HEK293 (cell line): ENCODE measurements around the gene RFPL1.

Experiments used
- CTCF ChIA-PET: fragments of 350-600 bp; formaldehyde crosslinking; extraction: SDS; loops from one replicate; lab custom pipeline; 2021; ENCODE audit warnings: antibody characterized with exemption; lab: Yijun Ruan, JAX
- POLR2A ChIA-PET: fragments of 300-600 bp; formaldehyde crosslinking; extraction: SDS; loops from one replicate; lab custom pipeline; 2020; ENCODE audit warnings: antibody characterized with exemption, inconsistent platforms; lab: Yijun Ruan, JAX
- H3K27ac ChIP-seq: fragments of 200-500 bp; sonication (Bioruptor generic); 2 replicates; pipeline ENCODE4 v1.5.1; 2014; ENCODE audit warnings: low read depth, low read length, control low read depth, inconsistent platforms; ENCODE audit errors: extremely low read depth
- H3K36me3 ChIP-seq, 2 experiments: fragments of 200-500 bp in 1 of 2; sonication (Bioruptor generic) in 1 of 2; 1 replicate in 1 of 2; 2 replicates in 1 of 2; pipeline ENCODE4 v1.5.1; 2014 to 2017; ENCODE audit warnings: inconsistent platforms in 2 of 2, low read length in 2 of 2; ENCODE audit not compliant: control insufficient read depth in 2 of 2, insufficient read depth in 1 of 2
- H3K4me1 ChIP-seq: fragments of 200-500 bp; sonication (Bioruptor generic); 2 replicates; pipeline ENCODE4 v1.5.1; 2014; ENCODE audit warnings: mild to moderate bottlenecking, low read length, inconsistent platforms; ENCODE audit not compliant: control insufficient read depth, insufficient read depth
- H3K4me3 ChIP-seq: 2 replicates; pipeline ENCODE4 v1.5.1; 2011; ENCODE audit warnings: low read depth, mild to moderate bottlenecking, control low read depth, low read length, moderate library complexity
- H3K9me3 ChIP-seq: fragments of 200-500 bp; sonication (Bioruptor generic); 2 replicates; pipeline ENCODE4 v1.5.1; 2014; ENCODE audit warnings: low read depth, low read length, inconsistent platforms; ENCODE audit not compliant: control insufficient read depth, insufficient read depth
- BCL6B ChIP-seq: fragments of 450-650 bp; formaldehyde crosslinking; IDR thresholded peaks from 2 replicates; pipeline ENCODE4 v1.5.1; 2017; ENCODE audit warnings: missing biosample characterization, missing genetic modification characterization
- GLIS1 ChIP-seq: fragments of 450-650 bp; formaldehyde crosslinking; IDR thresholded peaks from 2 replicates; pipeline ENCODE4 v1.5.1; 2016; ENCODE audit warnings: missing biosample characterization, missing genetic modification characterization
- KLF1 ChIP-seq: fragments of 450-650 bp; formaldehyde crosslinking; IDR thresholded peaks from 2 replicates; pipeline ENCODE4 v1.5.1; 2016; ENCODE audit warnings: missing biosample characterization, missing genetic modification characterization
- PRDM10 ChIP-seq: fragments of 450-650 bp; formaldehyde crosslinking; IDR thresholded peaks from 2 replicates; pipeline ENCODE4 v1.5.1; 2016; ENCODE audit warnings: missing biosample characterization, missing genetic modification characterization
- SCRT2 ChIP-seq: fragments of 450-650 bp; formaldehyde crosslinking; IDR thresholded peaks from 2 replicates; pipeline ENCODE4 v1.5.1; 2016; ENCODE audit warnings: missing biosample characterization, missing genetic modification characterization
- SP2 ChIP-seq: fragments of 450-650 bp; formaldehyde crosslinking; IDR thresholded peaks from 2 replicates; pipeline ENCODE4 v1.5.1; 2016; ENCODE audit warnings: missing biosample characterization, missing genetic modification characterization
- TRIM28 ChIP-seq: IDR thresholded peaks from 2 replicates; pipeline ENCODE4 v1.6.1; 2011; ENCODE audit warnings: low read length, control low read depth, borderline replicate concordance
- ZBTB8A ChIP-seq: fragments of 450-650 bp; formaldehyde crosslinking; IDR thresholded peaks from 2 replicates; pipeline ENCODE4 v1.5.1; 2016; ENCODE audit warnings: missing biosample characterization, missing genetic modification characterization
- ZFP41 ChIP-seq: fragments of 450-650 bp; formaldehyde crosslinking; IDR thresholded peaks from 2 replicates; pipeline ENCODE4 v1.5.1; 2016; ENCODE audit warnings: missing biosample characterization, missing genetic modification characterization, borderline replicate concordance
- ZNF146 ChIP-seq: fragments of 450-650 bp; formaldehyde crosslinking; IDR thresholded peaks from 2 replicates; pipeline ENCODE4 v1.5.1; 2016; ENCODE audit warnings: missing biosample characterization, missing genetic modification characterization
- ZNF155 ChIP-seq: fragments of 450-650 bp; formaldehyde crosslinking; IDR thresholded peaks from 2 replicates; pipeline ENCODE4 v1.5.1; 2016; ENCODE audit warnings: missing biosample characterization, missing genetic modification characterization
- ZNF37A ChIP-seq: fragments of 450-650 bp; IDR thresholded peaks from 2 replicates; pipeline ENCODE4 v1.5.1; 2018; ENCODE audit warnings: missing biosample characterization, missing genetic modification characterization
- ZNF48 ChIP-seq: fragments of 450-650 bp; formaldehyde crosslinking; IDR thresholded peaks from 2 replicates; pipeline ENCODE4 v1.5.1; 2016; ENCODE audit warnings: missing biosample characterization, missing genetic modification characterization
- ZNF510 ChIP-seq: fragments of 450-650 bp; formaldehyde crosslinking; IDR thresholded peaks from 2 replicates; pipeline ENCODE4 v1.5.1; 2018; ENCODE audit warnings: mild to moderate bottlenecking, missing genetic modification characterization, missing biosample characterization; ENCODE audit not compliant: insufficient replicate concordance
- ZNF521 ChIP-seq: fragments of 450-650 bp; formaldehyde crosslinking; IDR thresholded peaks from 2 replicates; pipeline ENCODE4 v1.5.1; 2017; ENCODE audit warnings: missing biosample characterization, mild to moderate bottlenecking, missing genetic modification characterization
- ZNF580 ChIP-seq: fragments of 450-650 bp; formaldehyde crosslinking; IDR thresholded peaks from 2 replicates; pipeline ENCODE4 v1.5.1; 2016; ENCODE audit warnings: missing biosample characterization, missing genetic modification characterization
- ZNF623 ChIP-seq: fragments of 450-650 bp; formaldehyde crosslinking; IDR thresholded peaks from 2 replicates; pipeline ENCODE4 v1.5.1; 2016; ENCODE audit warnings: missing biosample characterization, missing genetic modification characterization
- ZNF654 ChIP-seq: fragments of 450-650 bp; formaldehyde crosslinking; IDR thresholded peaks from 2 replicates; pipeline ENCODE4 v1.5.1; 2016; ENCODE audit warnings: low read depth, missing biosample characterization, missing genetic modification characterization
- ZSCAN5A ChIP-seq: fragments of 450-650 bp; formaldehyde crosslinking; IDR thresholded peaks from 2 replicates; pipeline ENCODE4 v1.5.1; 2016; ENCODE audit warnings: missing biosample characterization, missing genetic modification characterization

Gene RFPL1

GRCh38 chr22:29458551-29458950, 20.2 kb downstream of the RFPL1 start:
- Histone ChIP-seq H3K27ac (no peak overlapping the region), H3K4me3 (no peak overlapping the region)
- POLR2A ChIA-PET: no interaction called here
- no peak for TF ChIP-seq ZNF48 (tag by site-specific recombination)
- TF ChIP-seq BCL6B (tag by site-specific recombination): no peak
- TF ChIP-seq SCRT2 (tag by site-specific recombination): no peak
- no peak for TF ChIP-seq ZNF146 (tag by site-specific recombination)
- TF ChIP-seq ZNF521 (tag by site-specific recombination): no peak
- TF ChIP-seq ZNF580 (tag by site-specific recombination): no peak
- no peak for TF ChIP-seq ZFP41 (tag by site-specific recombination)
- TF ChIP-seq, all 188 proteins: peak for 0
- Histone ChIP-seq H3K4me1 (no peaks in the 10 kb centered on the region), H3K36me3 (no peaks in the 10 kb centered on the region), H3K9me3 (no peaks in the 10 kb centered on the region)
- CTCF ChIA-PET: interaction anchor here (1.0 to 2.4 kb wide), 2 partner anchors 11 to 13 kb away, joined by 5 to 12 read pairs; no protein-coding TSS in a partner anchor

- no peak overlapping the region for H3K27ac ChIP-seq
- TF ChIP-seq GLIS1 (tag by site-specific recombination) (no peak), ZBTB8A (tag by site-specific recombination) (0 out of 2 replicates have a peak, but pooled peaks have one; percentile 40), PRDM10 (no peak)
- POLR2A ChIA-PET: no interaction called here
- H3K4me1 ChIP-seq: no peaks in the 10 kb centered on the region
- CTCF ChIA-PET: interaction anchor here (0.6 to 2.4 kb wide), 2 partner anchors 12 to 16 kb away, joined by 4 to 12 read pairs; no protein-coding TSS in a partner anchor
- no peaks in the 10 kb centered on the region for H3K36me3 ChIP-seq
- no peaks in the 10 kb centered on the region for H3K9me3 ChIP-seq
- H3K4me3 ChIP-seq: no peak overlapping the region
Measured at GRCh38 chr22:29459773-29460172, 21.4 kb downstream of the RFPL1 start.

GRCh38 chr22:29461263-29461662, 22.9 kb downstream of the RFPL1 start:
- Histone ChIP-seq H3K27ac (no peak overlapping the region), H3K9me3 (no peaks in the 10 kb centered on the region), H3K4me3 (no peak overlapping the region)
- TF ChIP-seq ZNF654 (tag by site-specific recombination) (no peak), ZNF580 (tag by site-specific recombination) (no peak), ZNF37A (tag by site-specific recombination) (no peak), ZNF155 (no peak), ZNF510 (tag by site-specific recombination) (no peak), ZNF146 (tag by site-specific recombination) (no peak), TRIM28 (no peak), KLF1 (tag by site-specific recombination) (no peak), SP2 (tag by site-specific recombination) (no peak), ZNF623 (no peak), ZSCAN5A (tag by site-specific recombination) (no peak)
- TF ChIP-seq, all 188 proteins: peak for 0
- no peaks in the 10 kb centered on the region for H3K36me3 ChIP-seq
- CTCF ChIA-PET: interaction anchor here (0.6 to 1.2 kb wide), 3 partner anchors 8 to 1150 kb away, joined by 3 to 6 read pairs (median 6); no protein-coding TSS in a partner anchor
- no peaks in the 10 kb centered on the region for H3K4me1 ChIP-seq
- POLR2A ChIA-PET: interaction anchor here (0.7 kb wide), 1 partner anchor 36 kb away, joined by 3 read pairs; no protein-coding TSS in a partner anchor
